ENCODE data around the gene CHSY1.
"Not testable (repeated sequence)": the region's sequence is repeated elsewhere in the genome, so short reads cannot be mapped to it uniquely, and the experiment has no call there.

Gene CHSY1

DNA sequence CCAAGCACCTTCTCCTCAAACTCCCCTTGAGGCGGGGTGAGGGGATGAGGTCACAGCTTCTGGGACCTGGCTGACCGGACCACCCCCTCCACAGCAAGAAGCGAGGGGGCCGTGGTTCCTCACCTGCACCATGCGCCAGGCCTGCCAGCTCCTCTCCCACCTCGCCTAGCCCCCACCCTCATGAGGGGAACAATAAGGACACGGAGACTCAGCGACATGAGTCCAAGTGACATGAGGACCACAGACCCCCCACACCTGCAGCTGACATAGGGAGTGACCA lies 118.7 kb downstream of the CHSY1 start:
- DNase-seq = no peak

DNA sequence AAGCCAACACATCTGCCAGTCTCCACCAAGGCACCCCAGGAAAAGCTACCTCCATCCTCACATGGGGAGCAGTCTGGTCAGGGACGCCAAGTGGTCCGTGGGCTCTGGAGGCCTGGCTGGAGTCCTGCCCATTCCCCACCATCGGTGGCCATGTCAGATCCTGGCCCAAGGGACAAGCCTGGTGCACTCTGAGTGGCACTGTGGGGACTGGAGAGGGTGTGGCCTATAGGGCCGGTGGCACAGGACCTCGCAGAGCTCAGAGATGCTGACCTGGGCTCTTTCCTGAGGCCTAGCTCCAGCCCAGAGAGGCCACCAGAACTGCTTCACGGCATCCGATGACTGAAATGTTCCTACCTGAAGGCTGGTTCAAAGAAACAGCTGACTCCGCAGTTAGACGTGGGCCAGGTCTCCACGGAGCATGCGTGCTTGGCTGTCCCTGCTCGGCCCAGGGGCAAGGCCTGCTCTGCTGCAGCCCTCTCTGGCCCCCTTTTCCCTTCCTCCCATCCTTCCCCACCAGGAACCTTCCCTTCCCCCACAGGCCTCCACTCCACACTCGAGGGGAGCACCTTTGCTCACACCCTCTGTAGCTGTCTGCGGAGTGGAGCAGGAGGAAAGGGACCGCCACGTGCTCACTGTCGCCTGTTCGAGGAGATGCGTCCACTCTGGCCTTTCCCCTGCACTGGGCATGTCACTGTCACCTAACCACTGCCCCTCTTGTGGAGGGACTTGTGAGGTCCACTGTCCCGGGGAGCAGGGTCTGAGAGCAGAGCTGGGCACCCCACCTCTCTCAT lies 119.3 kb downstream of the CHSY1 start:
- no peak for DNase-seq

DNA sequence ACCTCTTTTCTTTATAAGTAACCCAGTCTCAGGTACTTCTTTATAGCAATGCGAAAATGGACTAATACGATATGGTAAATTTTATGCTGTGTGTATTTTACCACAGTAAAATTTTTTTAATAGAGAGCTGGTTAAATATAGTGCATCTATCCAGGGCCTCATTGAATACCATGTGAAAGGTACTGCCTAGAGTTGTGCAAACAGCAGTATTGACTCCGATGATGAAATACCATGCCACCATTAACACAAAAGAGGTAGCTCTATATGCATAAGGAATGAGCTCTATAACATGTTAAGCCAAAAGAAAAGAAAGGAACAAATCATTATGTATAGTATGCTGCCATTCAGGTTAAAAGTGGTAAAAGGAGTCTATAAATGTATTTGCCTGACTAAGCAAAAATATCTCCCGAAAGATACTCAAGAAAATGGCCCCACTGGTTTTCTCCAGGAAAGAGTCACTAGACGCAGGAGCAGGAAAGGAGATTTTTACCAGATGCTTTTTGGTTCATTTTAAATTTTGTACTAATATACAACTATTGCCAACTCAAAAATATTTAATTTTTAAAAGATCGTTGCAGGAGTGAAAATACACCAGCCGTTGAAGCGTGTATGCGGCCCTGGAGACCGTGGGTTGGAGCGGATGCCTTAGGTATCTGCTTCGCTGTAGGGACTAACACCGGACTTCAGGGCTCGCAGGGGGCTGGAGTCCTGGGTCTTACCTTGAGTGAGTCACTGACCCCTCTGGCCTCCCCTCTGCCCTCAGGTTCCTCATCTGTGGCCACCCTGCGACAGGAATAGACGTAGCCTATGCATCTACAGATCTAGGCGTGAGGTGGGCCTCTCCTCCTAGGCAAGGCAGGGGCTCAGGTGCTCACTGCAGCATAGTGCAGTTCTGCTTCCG lies 120.1 kb downstream of the CHSY1 start:
- no peak for DNase-seq

DNA sequence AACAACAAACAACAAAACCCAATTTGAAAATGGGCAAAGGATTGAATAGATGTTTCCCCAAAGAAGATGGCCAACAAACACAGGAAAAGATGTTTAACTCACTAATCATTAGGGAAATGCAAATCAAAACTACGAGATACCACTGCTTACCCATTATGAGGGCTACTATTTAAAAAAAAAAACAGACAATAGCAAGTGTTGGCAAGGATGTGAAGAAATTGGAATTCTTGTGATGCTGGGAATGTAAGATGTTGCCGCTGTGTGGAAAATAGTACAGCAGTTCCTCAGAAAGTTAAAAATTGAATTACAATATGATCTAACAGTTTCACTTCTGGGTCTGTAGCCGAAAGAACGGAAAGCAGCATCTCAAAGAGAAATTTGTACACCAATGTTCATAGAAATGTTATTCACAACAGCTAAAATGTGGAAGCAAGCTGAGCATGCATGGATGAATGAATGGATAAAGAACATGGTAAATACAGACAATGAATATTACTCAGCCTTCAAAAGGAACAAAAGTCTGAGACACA lies 121.9 kb downstream of the CHSY1 start:
- no peak for DNase-seq

DNA sequence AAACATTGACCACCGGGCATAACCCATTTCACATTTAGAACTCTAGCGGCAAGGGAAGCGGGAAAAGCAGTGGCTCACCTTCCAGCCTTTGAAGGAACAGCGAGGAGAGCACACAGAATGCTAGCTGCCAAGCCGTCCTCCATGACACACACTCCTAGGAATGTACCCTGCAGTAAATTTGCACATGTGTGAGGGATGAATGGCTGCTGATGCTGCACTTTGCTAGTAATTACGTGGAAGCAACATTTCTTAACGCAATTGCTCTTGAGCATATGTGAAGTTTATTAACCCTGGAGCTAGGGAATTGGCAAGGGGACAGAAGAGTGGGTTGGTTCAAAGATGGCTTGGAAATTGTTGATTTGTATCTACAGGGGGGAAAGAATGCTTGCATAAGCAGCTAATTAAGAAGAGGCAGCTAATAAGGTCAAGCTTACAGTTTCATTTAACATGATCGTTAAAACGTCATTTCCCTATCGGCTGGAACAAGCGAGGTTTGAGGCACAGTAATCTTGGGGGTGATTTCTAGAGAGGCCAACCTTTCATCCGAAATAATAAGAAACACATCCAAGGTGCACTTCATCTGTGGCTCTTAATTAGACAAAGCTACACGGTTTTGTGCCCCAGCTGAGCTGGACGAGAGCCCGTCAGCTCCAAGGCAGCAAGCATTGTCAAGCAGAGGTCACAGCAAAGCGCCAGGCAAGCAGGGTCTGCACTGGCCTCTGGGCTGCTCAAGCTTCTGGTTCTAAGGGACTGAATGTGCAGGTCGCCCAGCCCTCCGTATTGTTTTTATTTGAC lies 123.4 kb downstream of the CHSY1 start:
- no peak for DNase-seq

DNA sequence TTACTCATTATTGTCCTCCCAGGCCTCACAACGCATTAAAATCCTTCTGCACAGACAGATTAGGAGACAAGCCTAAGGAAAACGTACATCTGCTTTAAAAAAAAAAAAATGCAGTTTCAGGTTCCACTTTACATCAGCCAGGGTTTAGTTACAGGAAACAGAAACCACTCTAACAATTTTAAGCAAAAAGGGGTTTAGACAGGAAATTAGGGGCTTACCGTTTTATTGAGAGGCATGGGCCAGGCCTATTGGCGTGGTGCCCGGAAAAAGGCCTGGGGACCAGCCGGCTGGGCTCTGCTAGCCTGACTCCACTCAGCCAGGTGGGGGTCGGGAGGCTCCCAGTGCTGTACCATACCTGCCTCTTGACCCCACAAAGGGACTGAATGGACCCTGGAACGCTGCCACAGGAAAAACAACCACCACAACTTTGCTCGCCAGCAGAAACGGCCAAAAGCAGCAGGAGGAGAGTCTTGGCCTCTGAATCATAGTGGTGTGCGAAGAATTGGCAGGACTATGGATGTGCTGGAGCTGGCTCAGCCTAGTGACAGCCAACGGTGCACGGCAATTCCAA lies 124.3 kb downstream of the CHSY1 start:
- no peak for DNase-seq

DNA sequence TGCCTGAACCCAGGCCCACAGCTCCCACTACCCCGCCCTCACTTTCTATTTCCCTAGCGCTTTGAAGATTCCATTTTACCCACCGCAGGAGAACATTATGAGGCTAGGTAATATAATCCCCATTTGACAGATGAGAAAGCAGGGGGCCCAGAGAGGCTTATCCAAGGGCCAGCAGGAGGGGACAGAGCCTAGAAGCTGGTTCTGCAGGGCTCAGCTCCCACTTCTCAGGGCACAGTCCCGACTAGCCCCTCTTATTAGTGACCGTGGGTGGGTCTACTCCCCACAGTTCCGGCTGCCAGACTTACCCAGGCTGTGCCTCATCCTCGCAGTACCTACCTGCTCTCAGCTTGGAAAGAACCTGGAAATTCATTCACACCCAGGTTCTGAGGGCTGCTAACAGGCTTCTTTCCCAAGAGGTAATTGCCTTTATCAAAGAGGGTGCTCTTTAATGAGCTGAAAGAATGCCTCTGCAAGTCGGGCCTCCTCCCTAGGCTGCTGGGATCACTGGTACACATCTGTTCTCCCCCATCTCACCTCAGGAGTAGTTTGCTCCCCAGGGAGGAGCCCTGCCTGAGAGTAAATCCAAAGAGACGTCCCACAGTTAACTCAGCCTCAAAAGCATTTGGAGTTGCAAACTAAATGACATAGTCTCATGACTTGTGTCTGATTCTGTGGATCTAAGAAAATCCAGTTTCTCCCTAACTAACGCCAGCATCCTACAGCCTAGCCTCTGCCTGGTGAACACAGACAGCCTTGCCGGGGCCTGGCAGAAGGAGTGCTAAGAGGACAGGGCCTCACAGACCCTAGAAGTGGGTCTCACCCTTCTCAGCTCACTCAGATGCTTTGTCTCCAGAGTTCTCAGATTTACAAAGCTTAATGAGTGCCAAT lies 125.0 kb downstream of the CHSY1 start:
- DNase-seq = no peak

DNA sequence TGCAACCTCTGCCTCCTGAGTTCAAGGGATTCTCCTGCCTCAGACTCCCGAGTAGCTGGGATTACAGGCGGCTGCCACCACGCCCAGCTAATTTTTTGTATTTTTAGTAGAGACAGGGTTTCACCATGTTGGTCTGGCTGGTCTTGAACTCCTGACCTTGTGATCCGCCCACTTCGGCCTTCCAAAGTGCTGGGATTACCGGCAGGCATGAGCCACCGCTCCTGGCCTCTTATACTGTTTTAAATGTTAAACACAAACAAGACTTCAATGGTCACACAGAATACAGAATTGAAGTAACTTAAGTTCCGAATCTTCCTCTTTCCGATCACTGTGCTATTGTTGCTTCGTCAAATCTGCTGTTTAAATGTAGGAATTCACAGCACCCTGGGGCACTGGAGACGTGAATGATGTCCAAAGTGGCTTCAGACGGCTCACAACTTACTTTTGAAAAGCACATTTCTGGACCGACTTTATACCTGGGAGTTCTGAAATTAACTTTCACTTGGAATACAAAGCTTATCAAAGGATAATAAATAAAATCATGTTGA lies 125.9 kb downstream of the CHSY1 start:
- DNase-seq = not testable (repeated sequence)
